Lung (tissue), 12 donors: ENCODE measurements around the gene GPR137. TPM values are rescaled to one million over a fixed set of nuclear protein-coding genes. Genes with fewer than 3 reads are reported as not detected.

Experiments
- ATAC-seq: fragments of 200-7000 bp; cut with Tn5 transposase; one replicate; pipeline ENCODE4 v1.9.1; 2020; ENCODE audit warnings: moderate number of reproducible peaks; ENCODE audit not compliant: insufficient read depth, low FRiP score
- DNase-seq, 3 donors: peaks; one replicate each; pipeline ENCODE4 v3.0.0-alpha.2; 2013 to 2017
- H3K27ac ChIP-seq, 2 donors: one replicate each; pipeline ENCODE4 v1.5.1; 2013; ENCODE audit warnings: mild to moderate bottlenecking in 2 of 2, moderate library complexity in 2 of 2, control low read depth in 1 of 2, inconsistent platforms in 1 of 2, low read depth in 1 of 2, low read length in 1 of 2
- H3K27me3 ChIP-seq, 3 donors: one replicate each; pipeline ENCODE4 v1.5.1; 2013; ENCODE audit warnings: low read length in 2 of 3; ENCODE audit not compliant: control insufficient read depth in 3 of 3, insufficient read depth in 3 of 3
- H3K36me3 ChIP-seq, 4 donors: one replicate each; pipeline ENCODE4 v1.5.1; 2013; ENCODE audit warnings: low read length in 4 of 4, mild to moderate bottlenecking in 1 of 4, moderate library complexity in 1 of 4; ENCODE audit not compliant: control insufficient read depth in 4 of 4, insufficient read depth in 4 of 4
- H3K4me1 ChIP-seq, 5 donors: one replicate each; pipeline ENCODE4 v1.5.1; 2013; ENCODE audit warnings: low read length in 5 of 5, mild to moderate bottlenecking in 2 of 5, moderate library complexity in 1 of 5; ENCODE audit not compliant: control insufficient read depth in 5 of 5, insufficient read depth in 5 of 5
- H3K4me3 ChIP-seq: one replicate; pipeline ENCODE4 v1.5.1; 2013; ENCODE audit warnings: mild to moderate bottlenecking, control low read depth, moderate library complexity
- H3K9ac ChIP-seq, 2 donors: one replicate each; pipeline ENCODE4 v1.5.1; 2013; ENCODE audit warnings: low read length in 2 of 2, control low read depth in 1 of 2; ENCODE audit not compliant: insufficient read depth in 1 of 2
- H3K9me3 ChIP-seq, 4 donors: one replicate each; pipeline ENCODE4 v1.5.1; 2013; ENCODE audit warnings: low read length in 3 of 4, mild to moderate bottlenecking in 1 of 4, moderate library complexity in 1 of 4; ENCODE audit not compliant: control insufficient read depth in 4 of 4, insufficient read depth in 3 of 4
- CTCF ChIP-seq: IDR thresholded peaks from 2 replicates; pipeline ENCODE4 v1.5.1; 2012; ENCODE audit warnings: mild to moderate bottlenecking; ENCODE audit errors: control extremely low read depth, extremely low read depth
- WGBS, 2 donors: extraction: QIAGEN DNeasy Blood & Tissue Kit; methylation state at CpG; one replicate each; pipeline ENCODE4 v1.1.7; 2013; 5-methylcytosine and 5-hydroxymethylcytosine counted together
- polyA plus RNA-seq, 2 donors: library from polyadenylated mRNA; stranded (reverse); fragments of 200-250 nt; gene quantifications; one replicate each; pipeline ENCODE4 v1.2.1, GENCODE V29; 2013
- total RNA-seq, 2 donors: library from RNA; depleted of rRNA in 1 of 2; stranded (reverse); fragments of >200 nt in 1 of 2; gene quantifications; one replicate each; pipeline ENCODE4 v1.2.1, GENCODE V29; 2014 to 2021
- donor health status: control.
- donor health status: control.
- donor health status: Bipolar disorder and iron deficiency.
- donor health status: healthy.
- donor health status: DM: yes; HTN: yes; CAD: no.

GPR137 gene
- total and polyA plus RNA-seq, 4 donors = 14.5 to 59.1 (median 27.5) TPM

GRCh38 chr11:64297699-64298358 lies 12.2 kb downstream of the GPR137 start:
- H3K27me3 ChIP-seq = peaks cover 0 to 80% (median 80%) of the 10 kb centered on the region in 3 donors
- H3K4me1 ChIP-seq = peaks cover 0 to 18% (median 7%) of the 10 kb centered on the region in 5 donors
- H3K36me3 ChIP-seq = no peaks in the 10 kb centered on the region
- H3K27ac ChIP-seq = no peak overlapping the region
- 28 to 42% methylated on average over 18 of the region's 18 CpGs for WGBS, 2 donors
- DNase-seq = no peak
- no peak for ATAC-seq
- H3K9ac ChIP-seq = no peak overlapping the region
- H3K9me3 ChIP-seq = no peaks in the 10 kb centered on the region
- TF ChIP-seq CTCF = no peak
- no peak overlapping the region for H3K4me3 ChIP-seq

- H3K9me3 ChIP-seq = no peaks in the 10 kb centered on the region
- WGBS, 2 donors = 3 to 4% methylated on average over 47 to 60 of the region's 60 CpGs
- H3K36me3 ChIP-seq = no peaks in the 10 kb centered on the region
- H3K4me1 ChIP-seq = peaks cover 0 to 18% (median 10%) of the 10 kb centered on the region in 5 donors
- H3K9ac ChIP-seq = no peak overlapping the region
- ATAC-seq = no peak
- no peak overlapping the region for H3K4me3 ChIP-seq
- H3K27ac ChIP-seq = no peak overlapping the region
- H3K27me3 ChIP-seq = peaks cover 0 to 70% (median 68%) of the 10 kb centered on the region in 3 donors
- no peak for TF ChIP-seq CTCF
- peak; percentile 66 to 78 (median 72) for DNase-seq
Observed at GRCh38 chr11:64298966-64299846, 13.6 kb downstream of the GPR137 start.

- ATAC-seq = no peak
- peaks cover 0 to 65% (median 60%) of the 10 kb centered on the region in 3 donors for H3K27me3 ChIP-seq
- H3K4me1 ChIP-seq = peaks cover 0 to 18% (median 10%) of the 10 kb centered on the region in 5 donors
- DNase-seq = no peak
- no peak within 1 kb of the TSS for H3K9ac ChIP-seq
- H3K36me3 ChIP-seq = no peaks in the 10 kb centered on the region
- H3K9me3 ChIP-seq = no peaks in the 10 kb centered on the region
- WGBS, 2 donors = 4 to 5% methylated on average over 49 to 54 of the region's 54 CpGs
- peak within 1 kb of the TSS in 1 of 2 donors; percentile 15 for H3K27ac ChIP-seq
- no peak within 1 kb of the TSS for H3K4me3 ChIP-seq
- TF ChIP-seq CTCF = no peak
Observed at GRCh38 chr11:64299847-64300648, 14.4 kb downstream of the GPR137 start, which contains the start of gene CATSPERZ. CATSPERZ (plus strand) TSS chr11:64300358; CDS start chr11:64300411, 53 bp downstream.
